B cell (primary cell): ENCODE results near the gene PPP1R7. TPM values are rescaled to one million over a fixed set of nuclear protein-coding genes. Genes with fewer than 3 reads are reported as not detected.

Experiments
- ATAC-seq: fragments of 200-7000 bp; cut with Tn5 transposase; one replicate; pipeline ENCODE4 v1.10.0; 2021; ENCODE audit warnings: low read depth, mild to moderate bottlenecking, moderate number of reproducible peaks, moderate library complexity
- CTCF ChIA-PET: fragments of 350-600 bp; sonication (Branson Sonifier 250); formaldehyde crosslinking; loops from one replicate; lab custom pipeline; 2021; ENCODE audit warnings: antibody characterized with exemption, inconsistent platforms; lab: Charles Lee
- POLR2A ChIA-PET: fragments of 350-600 bp; sonication (Branson Sonifier 250); formaldehyde crosslinking; loops from one replicate; lab custom pipeline; 2021; ENCODE audit warnings: antibody characterized with exemption; lab: Charles Lee
- DNase-seq: peaks from one replicate; pipeline ENCODE4 v3.0.0; 2013
- H2AFZ ChIP-seq: 2 replicates; pipeline ENCODE4 v1.6.1; 2012; ENCODE audit warnings: mild to moderate bottlenecking, low read depth, low read length; ENCODE audit not compliant: insufficient read depth, poor library complexity, severe bottlenecking
- H3K27ac ChIP-seq, 2 donors: 1 replicate in 1 of 2; 2 replicates in 1 of 2; pipeline ENCODE4 v1.5.1; 2012 to 2013; ENCODE audit warnings: low read length in 2 of 2, mild to moderate bottlenecking in 2 of 2, moderate library complexity in 1 of 2
- H3K27me3 ChIP-seq, 4 experiments: fragments of 200-600 bp in 1 of 4; sonication (generic) in 1 of 4; replicated peaks in 1 of 4; 1 replicate in 2 of 4; 2 replicates in 2 of 4; pipeline versions ENCODE4 v1.6.1 to v1.7.0; 2013 to 2016; ENCODE audit warnings: low read length in 3 of 4, mild to moderate bottlenecking in 2 of 4, mixed read lengths in 1 of 4, moderate library complexity in 1 of 4; ENCODE audit not compliant: insufficient read depth in 4 of 4, control insufficient read depth in 3 of 4; ENCODE audit errors: control extremely low read depth in 1 of 4
- H3K36me3 ChIP-seq, 2 experiments: replicated peaks in 1 of 2; 1 replicate in 1 of 2; 2 replicates in 1 of 2; pipeline versions ENCODE4 v1.6.1 to v1.7.1; 2013; ENCODE audit warnings: low read length in 1 of 2; ENCODE audit not compliant: insufficient read depth in 2 of 2, control insufficient read depth in 1 of 2; ENCODE audit errors: control extremely low read depth in 1 of 2, extremely low read depth in 1 of 2
- H3K4me1 ChIP-seq, 2 donors: fragments of 200-600 bp in 1 of 2; sonication (generic) in 1 of 2; 1 replicate in 1 of 2; 2 replicates in 1 of 2; pipeline versions ENCODE4 v1.5.1 to v1.6.1; 2013 to 2017; ENCODE audit warnings: low read length in 2 of 2; ENCODE audit not compliant: control insufficient read depth in 2 of 2, insufficient read depth in 2 of 2
- H3K4me2 ChIP-seq: replicated peaks from 2 replicates; pipeline ENCODE3; 2012; ENCODE audit warnings: mild to moderate bottlenecking, low read depth, low read length; ENCODE audit not compliant: poor library complexity, severe bottlenecking
- H3K4me3 ChIP-seq, 5 experiments: fragments of 200-600 bp in 1 of 5; sonication (generic) in 1 of 5; 1 replicate in 3 of 5; 2 replicates in 2 of 5; pipeline versions ENCODE4 v1.5.1 to v1.7.0; 2011 to 2016; ENCODE audit warnings: low read length in 4 of 5, mild to moderate bottlenecking in 4 of 5, low read depth in 2 of 5, control low read depth in 1 of 5, moderate library complexity in 1 of 5; ENCODE audit not compliant: insufficient read depth in 1 of 5; ENCODE audit errors: control extremely low read depth in 1 of 5, extremely low read depth in 1 of 5
- H3K79me2 ChIP-seq: fragments of 200-600 bp; sonication (generic); one replicate; pipeline ENCODE4 v1.6.0; 2016; ENCODE audit warnings: low read length; ENCODE audit not compliant: control insufficient read depth, insufficient read depth
- H3K9ac ChIP-seq: fragments of 200-600 bp; sonication (generic); 2 replicates; pipeline ENCODE4 v1.6.1; 2017; ENCODE audit warnings: mild to moderate bottlenecking, low read length, moderate library complexity
- H3K9me3 ChIP-seq, 3 donors: one replicate each; pipeline versions ENCODE4 v1.6.1 to v1.7.1; 2013; ENCODE audit warnings: low read length in 2 of 3; ENCODE audit not compliant: control insufficient read depth in 2 of 3, insufficient read depth in 1 of 3; ENCODE audit errors: control extremely low read depth in 1 of 3
- H4K20me1 ChIP-seq: 2 replicates; pipeline ENCODE4 v1.6.0; 2012; ENCODE audit warnings: mild to moderate bottlenecking, low read length; ENCODE audit not compliant: insufficient read depth, control insufficient read depth, poor library complexity, severe bottlenecking
- H3K27ac Mint-ChIP-seq: one replicate; pipeline ENCODE4 v1.8.0; 2021; ENCODE audit warnings: mixed read lengths
- H3K27me3 Mint-ChIP-seq: one replicate; pipeline ENCODE4 v1.8.0; 2021; ENCODE audit warnings: mixed read lengths
- H3K4me1 Mint-ChIP-seq: one replicate; pipeline ENCODE4 v1.8.0; 2021; ENCODE audit warnings: mixed read lengths
- H3K4me3 Mint-ChIP-seq: one replicate; pipeline ENCODE4 v1.8.0; 2021; ENCODE audit warnings: mixed read lengths
- H3K9me3 Mint-ChIP-seq: one replicate; pipeline ENCODE4 v1.8.0; 2022; ENCODE audit warnings: mixed read lengths; ENCODE audit not compliant: insufficient read depth
- CTCF ChIP-seq: fragments of 200-600 bp; IDR thresholded peaks from one replicate; pipeline ENCODE4 v1.8.0; 2022; ENCODE audit warnings: antibody characterized with exemption, mild to moderate bottlenecking
- EZH2 ChIP-seq: IDR thresholded peaks from 2 replicates; pipeline ENCODE4 v1.6.1; 2012; ENCODE audit warnings: borderline replicate concordance, low read depth, mild to moderate bottlenecking, moderate library complexity, low read length; ENCODE audit not compliant: insufficient read depth, poor library complexity, severe bottlenecking
- WGBS: methylation state at CpG from one replicate; pipeline ENCODE4 v1.1.5; 2013; ENCODE audit warnings: missing lambda C conversion rate; ENCODE audit not compliant: insufficient coverage; 5-methylcytosine and 5-hydroxymethylcytosine counted together
- intact Hi-C: fragments of 100-400 bp; cut with micrococcal nuclease; formaldehyde crosslinking; loops from one replicate; pipeline ENCODE4 v1.10.0; 2022
- polyA plus RNA-seq: library from polyadenylated mRNA; depleted of rRNA; stranded (reverse); fragments of >200 nt; gene quantifications from 2 replicates; pipeline ENCODE4 v1.2.3, GENCODE V29; 2012
- total RNA-seq, 2 donors: library from RNA; stranded (reverse); fragments of 120-200 nt in 1 of 2; gene quantifications; 1 replicate in 1 of 2; 2 replicates in 1 of 2; pipeline versions ENCODE4 v1.2.3 to v1.2.4, GENCODE V29; 2013 to 2022

PPP1R7 gene
- total and polyA plus RNA-seq, 2 donors (not counting 1 experiment from before 2014, with no cell fraction given): 37.7 to 50.9 TPM

DNA sequence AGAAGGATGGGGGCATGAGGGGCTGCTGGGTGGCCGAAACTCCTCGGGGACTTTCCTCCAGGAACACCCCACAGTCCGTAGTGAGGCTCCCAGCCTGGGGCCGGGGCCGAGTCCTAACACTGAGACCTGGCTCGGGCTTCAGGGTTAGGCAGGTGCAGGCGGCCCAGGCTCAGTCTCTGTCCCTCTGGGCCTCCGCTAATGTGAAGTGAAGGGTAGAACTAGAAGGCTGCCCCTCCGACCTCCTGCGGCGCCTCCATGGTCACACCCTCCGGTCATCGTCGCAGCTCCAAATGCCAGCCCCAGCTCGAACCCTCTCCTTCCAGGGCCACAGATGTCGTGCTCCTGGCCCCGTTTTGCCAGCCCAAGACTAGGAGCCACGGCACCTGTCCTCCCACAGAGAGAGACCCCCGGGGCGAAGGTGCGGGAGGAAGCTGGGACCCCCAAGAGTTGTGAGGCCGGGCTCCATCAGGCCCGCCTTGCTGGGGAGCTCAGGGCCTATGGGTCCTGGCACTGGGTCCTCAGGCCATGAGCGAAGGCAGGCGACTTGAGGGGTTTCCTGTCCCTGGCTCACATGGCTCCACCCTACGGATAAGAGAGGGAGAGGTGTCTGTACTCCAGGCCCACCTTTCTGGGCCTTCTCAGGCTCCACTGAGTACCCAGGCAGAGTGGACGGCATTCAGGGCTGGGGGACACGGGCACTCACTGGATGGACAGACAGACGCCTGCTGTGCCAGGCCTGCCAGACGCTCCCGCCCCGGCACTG, 39.0 kb downstream of the PPP1R7 start:
- Histone ChIP-seq H3K27me3 (no peaks in the 10 kb centered on the region), H3K27ac (no peak overlapping the region), H3K4me1 (peaks cover 0 to 12% of the 10 kb centered on the region in 2 donors), H3K9me3 (peaks cover 0 to 3% (median 0%) of the 10 kb centered on the region in 3 donors), H3K79me2 (no peaks in the 10 kb centered on the region), H4K20me1 (no peaks in the 10 kb centered on the region), H3K4me3 (no peak overlapping the region), H3K9ac (no peak overlapping the region), H2AFZ (no peak overlapping the region), H3K36me3 (no peaks in the 10 kb centered on the region), H3K4me2 (peak overlapping the region; percentile 48)
- no peak for ATAC-seq
- TF ChIP-seq EZH2: no peak
- no peak for TF ChIP-seq CTCF
- H3K27me3 Mint-ChIP-seq: no peaks in the 10 kb centered on the region
- WGBS: 92% methylated on average over 32 of the region's 32 CpGs
- no peak for DNase-seq
- ChIA-PET CTCF (interaction anchor here (1.7 kb wide), 1 partner anchor 206 kb away, joined by 5 read pairs; no protein-coding TSS in a partner anchor), POLR2A (no interaction called here)
- peaks cover 7% of the 10 kb centered on the region for H3K4me1 Mint-ChIP-seq
- intact Hi-C loops: no loop called here
- H3K4me3 Mint-ChIP-seq: no peak overlapping the region
- no peaks in the 10 kb centered on the region for H3K9me3 Mint-ChIP-seq
- no peak overlapping the region for H3K27ac Mint-ChIP-seq

- no peak overlapping the region for H3K27ac Mint-ChIP-seq
- H3K9me3 ChIP-seq: peaks cover 0 to 3% (median 0%) of the 10 kb centered on the region in 3 donors
- no peak overlapping the region for H2AFZ ChIP-seq
- H3K79me2 ChIP-seq: no peaks in the 10 kb centered on the region
- no peaks in the 10 kb centered on the region for H3K27me3 ChIP-seq
- no peak for ATAC-seq
- peaks cover 7% of the 10 kb centered on the region for H3K4me1 Mint-ChIP-seq
- H3K27ac ChIP-seq: no peak overlapping the region
- H3K4me3 ChIP-seq: no peak overlapping the region
- TF ChIP-seq CTCF: no peak
- TF ChIP-seq EZH2: no peak
- no peaks in the 10 kb centered on the region for H3K27me3 Mint-ChIP-seq
- WGBS: 93% methylated on average over 15 of the region's 15 CpGs
- H4K20me1 ChIP-seq: no peaks in the 10 kb centered on the region
- ChIA-PET POLR2A (no interaction called here), CTCF (no interaction called here)
- H3K4me2 ChIP-seq: no peak overlapping the region
- no peaks in the 10 kb centered on the region for H3K36me3 ChIP-seq
- DNase-seq: no peak
- no peak overlapping the region for H3K4me3 Mint-ChIP-seq
- no peaks in the 10 kb centered on the region for H3K9me3 Mint-ChIP-seq
- intact Hi-C loops: no loop called here
- H3K9ac ChIP-seq: no peak overlapping the region
- peaks cover 0 to 12% of the 10 kb centered on the region in 2 donors for H3K4me1 ChIP-seq
Measured at GRCh38 chr2:241189856-241190201, 39.6 kb downstream of the PPP1R7 start.
